GM23338 (cell line): ENCODE data around the gene BMPER. TPM values are rescaled to one million over a fixed set of nuclear protein-coding genes. Genes with fewer than 3 reads are reported as not detected.

ENCODE experiments used
- ATAC-seq: fragments of 200-7000 bp; cut with Tn5 transposase; 3 replicates; pipeline ENCODE4 v1.9.1; 2020
- DNase-seq: peaks from one replicate; pipeline ENCODE4 v3.0.0-alpha.2; 2015; ENCODE audit warnings: low spot score
- H2AFZ ChIP-seq: fragments of 200-600 bp; sonication (generic); 2 replicates; pipeline ENCODE4 v1.8.0; 2016; ENCODE audit warnings: antibody characterized with exemption, mild to moderate bottlenecking, moderate library complexity
- H3F3A ChIP-seq: fragments of 200-600 bp; sonication (generic); replicated peaks from 2 replicates; pipeline ENCODE4 v1.8.0; 2017; ENCODE audit warnings: antibody characterized with exemption, mixed run types, low read depth
- H3K27ac ChIP-seq: fragments of 200-600 bp; sonication (generic); 2 replicates; pipeline ENCODE4 v1.6.1; 2016; ENCODE audit warnings: low read depth
- H3K27me3 ChIP-seq: fragments of 200-600 bp; sonication (generic); 2 replicates; pipeline ENCODE4 v1.8.0; 2016; ENCODE audit warnings: mild to moderate bottlenecking, mixed run types, moderate library complexity; ENCODE audit not compliant: insufficient read depth
- H3K36me3 ChIP-seq: fragments of 200-600 bp; sonication (generic); 2 replicates; pipeline ENCODE4 v1.8.0; 2016; ENCODE audit warnings: mild to moderate bottlenecking; ENCODE audit not compliant: insufficient read depth
- H3K4me1 ChIP-seq: fragments of 200-600 bp; sonication (generic); 2 replicates; pipeline ENCODE4 v1.8.0; 2016; ENCODE audit warnings: mild to moderate bottlenecking, moderate library complexity; ENCODE audit not compliant: insufficient read depth
- H3K4me2 ChIP-seq: fragments of 200-600 bp; sonication (generic); 2 replicates; pipeline ENCODE4 v1.7.1; 2017; ENCODE audit warnings: mixed run types
- H3K4me3 ChIP-seq: fragments of 200-600 bp; sonication (generic); 2 replicates; pipeline ENCODE4 v1.6.1; 2016; ENCODE audit warnings: mixed run types
- H3K79me2 ChIP-seq: fragments of 200-600 bp; sonication (generic); replicated peaks from 2 replicates; pipeline ENCODE4 v1.8.0; 2017; ENCODE audit warnings: mild to moderate bottlenecking; ENCODE audit not compliant: insufficient read depth
- H3K9me2 ChIP-seq: fragments of 200-600 bp; sonication (generic); 2 replicates; pipeline ENCODE4 v1.8.0; 2017; ENCODE audit not compliant: insufficient read depth
- H4K20me1 ChIP-seq: fragments of 200-600 bp; sonication (generic); replicated peaks from 2 replicates; pipeline ENCODE4 v1.8.0; 2017; ENCODE audit warnings: mild to moderate bottlenecking; ENCODE audit not compliant: insufficient read depth
- H3K27ac Mint-ChIP-seq: 2 replicates; pipeline ENCODE4 v1.8.0; 2020; ENCODE audit warnings: inconsistent platforms, mild to moderate bottlenecking, moderate library complexity, mixed read lengths
- H3K27me3 Mint-ChIP-seq: 3 replicates; pipeline ENCODE4 v1.8.0; 2022; ENCODE audit warnings: low read depth, mild to moderate bottlenecking, moderate library complexity, mixed read lengths, inconsistent platforms; ENCODE audit not compliant: insufficient read depth, poor library complexity
- H3K36me3 Mint-ChIP-seq: 3 replicates; pipeline ENCODE4 v1.8.0; 2021; ENCODE audit warnings: low read depth, mild to moderate bottlenecking, inconsistent platforms, moderate library complexity, mixed read lengths
- H3K4me1 Mint-ChIP-seq: 3 replicates; pipeline ENCODE4 v1.8.0; 2020; ENCODE audit warnings: mild to moderate bottlenecking, inconsistent platforms, mixed read lengths
- H3K4me3 Mint-ChIP-seq: 3 replicates; pipeline ENCODE4 v1.8.0; 2021; ENCODE audit warnings: moderate library complexity, mild to moderate bottlenecking, inconsistent platforms, mixed read lengths
- H3K9me3 Mint-ChIP-seq: 3 replicates; pipeline ENCODE4 v1.8.0; 2020; ENCODE audit warnings: moderate library complexity, mild to moderate bottlenecking, inconsistent platforms, mixed read lengths
- EZH2phosphoT487 ChIP-seq: fragments of 200-600 bp; sonication (generic); IDR thresholded peaks from one replicate; pipeline ENCODE4 v1.8.1; 2018; ENCODE audit warnings: antibody characterized with exemption; ENCODE audit not compliant: unreplicated experiment
- JUNB ChIP-seq: IDR thresholded peaks from one replicate; pipeline ENCODE4 v1.6.1; 2016; ENCODE audit warnings: antibody characterized with exemption; ENCODE audit not compliant: unreplicated experiment
- NANOG ChIP-seq: IDR thresholded peaks from 2 replicates; pipeline ENCODE4 v1.6.1; 2016; ENCODE audit warnings: antibody characterized with exemption, borderline replicate concordance
- STAT1 ChIP-seq: IDR thresholded peaks from one replicate; pipeline ENCODE4 v1.6.1; 2016; ENCODE audit warnings: antibody characterized with exemption; ENCODE audit not compliant: unreplicated experiment
- ZNF114 ChIP-seq: fragments of 250-450 bp; sonication (Bioruptor Pico); IDR thresholded peaks from 2 replicates; pipeline ENCODE4 v1.5.0; 2020; ENCODE audit warnings: mild to moderate bottlenecking, moderate library complexity
- polyA plus RNA-seq: library from polyadenylated mRNA; unstranded; fragments of >200 nt; fragmentation: Nextera tagmentation; extraction: Ambion mirVana; gene quantifications from 2 replicates; pipeline ENCODE4 v1.2.1, GENCODE V29; 2016
- total RNA-seq: library from RNA; depleted of rRNA; stranded (reverse); fragments of >200 nt; shearing (Covaris generic); gene quantifications from 2 replicates; pipeline ENCODE4 v1.2.3, GENCODE V29; 2014
- TF ChIP-seq, protein P1 (sequence below): fragments of 250-450 bp; sonication (Bioruptor Pico); IDR thresholded peaks from 2 replicates; pipeline ENCODE4 v1.5.0; 2020; ENCODE audit warnings: mild to moderate bottlenecking, moderate library complexity
- TF ChIP-seq, protein P2 (sequence below), 2 experiments: fragments of 200-600 bp in 1 of 2; sonication (generic) in 1 of 2; conservative IDR thresholded peaks; 2 replicates each; pipeline versions ENCODE4 v1.5.1 to v1.6.1; 2016 to 2017; ENCODE audit warnings: antibody characterized with exemption in 2 of 2, low read depth in 2 of 2, mild to moderate bottlenecking in 2 of 2, moderate library complexity in 1 of 2
- TF ChIP-seq, protein P3 (sequence below): IDR thresholded peaks from 2 replicates; pipeline ENCODE4 v1.6.1; 2016; ENCODE audit warnings: antibody characterized with exemption

Gene BMPER
- total and polyA plus RNA-seq, 2 experiments from 2014 or later, result 0.53 to 1.4 TPM

DNA sequence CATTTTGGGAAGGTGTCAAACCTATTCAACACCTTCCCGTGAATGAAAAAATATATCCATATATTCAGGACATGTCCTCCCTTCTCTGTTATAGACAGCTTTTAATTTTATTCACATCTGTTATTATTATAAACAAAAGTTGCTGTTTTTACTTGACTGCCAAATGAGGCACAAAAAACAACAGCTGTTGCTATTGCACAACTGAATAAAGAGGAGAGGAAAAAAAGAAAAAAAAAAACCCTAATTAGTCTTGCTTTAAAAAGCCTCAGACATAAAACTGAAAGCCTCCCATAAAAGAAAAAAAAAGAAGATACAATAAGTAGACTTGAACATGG is 153.4 kb downstream of the BMPER start (continued):
- TF ChIP-seq, protein P1, sequence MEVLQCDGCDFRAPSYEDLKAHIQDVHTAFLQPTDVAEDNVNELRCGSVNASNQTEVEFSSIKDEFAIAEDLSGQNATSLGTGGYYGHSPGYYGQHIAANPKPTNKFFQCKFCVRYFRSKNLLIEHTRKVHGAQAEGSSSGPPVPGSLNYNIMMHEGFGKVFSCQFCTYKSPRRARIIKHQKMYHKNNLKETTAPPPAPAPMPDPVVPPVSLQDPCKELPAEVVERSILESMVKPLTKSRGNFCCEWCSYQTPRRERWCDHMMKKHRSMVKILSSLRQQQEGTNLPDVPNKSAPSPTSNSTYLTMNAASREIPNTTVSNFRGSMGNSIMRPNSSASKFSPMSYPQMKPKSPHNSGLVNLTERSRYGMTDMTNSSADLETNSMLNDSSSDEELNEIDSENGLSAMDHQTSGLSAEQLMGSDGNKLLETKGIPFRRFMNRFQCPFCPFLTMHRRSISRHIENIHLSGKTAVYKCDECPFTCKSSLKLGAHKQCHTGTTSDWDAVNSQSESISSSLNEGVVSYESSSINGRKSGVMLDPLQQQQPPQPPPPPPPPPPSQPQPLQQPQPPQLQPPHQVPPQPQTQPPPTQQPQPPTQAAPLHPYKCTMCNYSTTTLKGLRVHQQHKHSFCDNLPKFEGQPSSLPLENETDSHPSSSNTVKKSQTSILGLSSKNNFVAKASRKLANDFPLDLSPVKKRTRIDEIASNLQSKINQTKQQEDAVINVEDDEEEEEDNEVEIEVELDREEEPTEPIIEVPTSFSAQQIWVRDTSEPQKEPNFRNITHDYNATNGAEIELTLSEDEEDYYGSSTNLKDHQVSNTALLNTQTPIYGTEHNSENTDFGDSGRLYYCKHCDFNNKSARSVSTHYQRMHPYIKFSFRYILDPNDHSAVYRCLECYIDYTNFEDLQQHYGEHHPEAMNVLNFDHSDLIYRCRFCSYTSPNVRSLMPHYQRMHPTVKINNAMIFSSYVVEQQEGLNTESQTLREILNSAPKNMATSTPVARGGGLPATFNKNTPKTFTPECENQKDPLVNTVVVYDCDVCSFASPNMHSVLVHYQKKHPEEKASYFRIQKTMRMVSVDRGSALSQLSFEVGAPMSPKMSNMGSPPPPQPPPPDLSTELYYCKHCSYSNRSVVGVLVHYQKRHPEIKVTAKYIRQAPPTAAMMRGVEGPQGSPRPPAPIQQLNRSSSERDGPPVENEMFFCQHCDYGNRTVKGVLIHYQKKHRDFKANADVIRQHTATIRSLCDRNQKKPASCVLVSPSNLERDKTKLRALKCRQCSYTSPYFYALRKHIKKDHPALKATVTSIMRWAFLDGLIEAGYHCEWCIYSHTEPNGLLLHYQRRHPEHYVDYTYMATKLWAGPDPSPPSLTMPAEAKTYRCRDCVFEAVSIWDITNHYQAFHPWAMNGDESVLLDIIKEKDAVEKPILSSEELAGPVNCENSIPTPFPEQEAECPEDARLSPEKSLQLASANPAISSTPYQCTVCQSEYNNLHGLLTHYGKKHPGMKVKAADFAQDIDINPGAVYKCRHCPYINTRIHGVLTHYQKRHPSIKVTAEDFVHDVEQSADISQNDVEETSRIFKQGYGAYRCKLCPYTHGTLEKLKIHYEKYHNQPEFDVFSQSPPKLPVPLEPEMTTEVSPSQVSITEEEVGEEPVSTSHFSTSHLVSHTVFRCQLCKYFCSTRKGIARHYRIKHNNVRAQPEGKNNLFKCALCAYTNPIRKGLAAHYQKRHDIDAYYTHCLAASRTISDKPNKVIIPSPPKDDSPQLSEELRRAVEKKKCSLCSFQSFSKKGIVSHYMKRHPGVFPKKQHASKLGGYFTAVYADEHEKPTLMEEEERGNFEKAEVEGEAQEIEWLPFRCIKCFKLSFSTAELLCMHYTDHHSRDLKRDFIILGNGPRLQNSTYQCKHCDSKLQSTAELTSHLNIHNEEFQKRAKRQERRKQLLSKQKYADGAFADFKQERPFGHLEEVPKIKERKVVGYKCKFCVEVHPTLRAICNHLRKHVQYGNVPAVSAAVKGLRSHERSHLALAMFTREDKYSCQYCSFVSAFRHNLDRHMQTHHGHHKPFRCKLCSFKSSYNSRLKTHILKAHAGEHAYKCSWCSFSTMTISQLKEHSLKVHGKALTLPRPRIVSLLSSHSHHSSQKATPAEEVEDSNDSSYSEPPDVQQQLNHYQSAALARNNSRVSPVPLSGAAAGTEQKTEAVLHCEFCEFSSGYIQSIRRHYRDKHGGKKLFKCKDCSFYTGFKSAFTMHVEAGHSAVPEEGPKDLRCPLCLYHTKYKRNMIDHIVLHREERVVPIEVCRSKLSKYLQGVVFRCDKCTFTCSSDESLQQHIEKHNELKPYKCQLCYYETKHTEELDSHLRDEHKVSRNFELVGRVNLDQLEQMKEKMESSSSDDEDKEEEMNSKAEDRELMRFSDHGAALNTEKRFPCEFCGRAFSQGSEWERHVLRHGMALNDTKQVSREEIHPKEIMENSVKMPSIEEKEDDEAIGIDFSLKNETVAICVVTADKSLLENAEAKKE (CRISPR knock-in tag), result no peak
- TF ChIP-seq ZNF114 (CRISPR knock-in tag) (no peak), EZH2phosphoT487 (no peak)

DNA sequence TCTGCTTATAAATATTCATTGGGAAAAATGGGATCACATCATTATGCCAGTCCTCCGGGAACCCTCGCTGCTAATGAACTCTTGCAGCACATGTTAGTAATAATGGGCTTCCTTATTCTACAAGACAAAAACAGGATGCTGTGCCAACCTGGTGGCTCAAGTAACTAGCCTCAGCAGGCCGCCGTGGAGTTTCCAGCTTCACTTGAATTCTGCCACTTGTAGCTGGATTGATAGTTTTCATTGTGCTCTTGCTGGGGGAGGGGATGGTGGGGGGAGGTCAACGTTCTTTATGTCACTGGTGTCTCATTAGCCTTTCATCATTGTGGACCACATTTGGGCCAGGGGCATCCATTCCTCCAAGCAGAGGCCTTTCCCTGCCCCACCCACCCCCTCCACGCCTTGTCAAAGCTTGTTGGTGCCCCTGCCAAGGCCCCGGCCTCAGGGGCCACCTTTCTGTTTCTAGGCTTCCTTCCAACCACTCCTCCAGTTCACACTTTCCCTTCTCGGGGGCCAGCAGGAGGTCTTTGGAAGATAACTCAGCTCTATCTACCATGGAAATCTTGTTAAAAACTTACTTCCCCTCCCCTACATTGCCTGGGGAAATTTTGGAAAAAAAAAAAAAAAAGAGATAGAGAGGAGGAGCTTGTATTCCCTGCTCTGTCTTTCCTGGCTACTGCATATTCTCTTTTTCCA is 153.9 kb downstream of the BMPER start:
- H3K9me3 Mint-ChIP-seq, result no peaks in the 10 kb centered on the region
- peaks cover 3% of the 10 kb centered on the region for H3K27me3 Mint-ChIP-seq
- H3K36me3 Mint-ChIP-seq, result no peaks in the 10 kb centered on the region
- Histone ChIP-seq H3K4me1 (peaks cover 44% of the 10 kb centered on the region), H2AFZ (no peak overlapping the region), H3K36me3 (no peaks in the 10 kb centered on the region), H3K4me3 (no peak overlapping the region), H3K79me2 (no peaks in the 10 kb centered on the region), H4K20me1 (no peaks in the 10 kb centered on the region), H3K9me2 (0 out of 2 replicates have a peak, but pooled peaks cover 8% of the 10 kb centered on the region), H3K4me2 (0 out of 2 replicates have a peak overlapping the region, but pooled peaks have one; percentile 34), H3K27me3 (no peaks in the 10 kb centered on the region), H3F3A (no peaks in the 10 kb centered on the region), H3K27ac (no peak overlapping the region)
- peaks cover 39% of the 10 kb centered on the region for H3K4me1 Mint-ChIP-seq
- H3K4me3 Mint-ChIP-seq, result peak overlapping the region; percentile 21; the same call in 1 of the 3 replicates
- ATAC-seq, result peak; percentile 80
- H3K27ac Mint-ChIP-seq, result 0 out of 2 replicates have a peak overlapping the region, but pooled peaks have one; percentile 9
- DNase-seq, result peak; percentile 35
- TF ChIP-seq JUNB (no peak), STAT1 (no peak), NANOG (no peak)
- TF ChIP-seq, protein P2, sequence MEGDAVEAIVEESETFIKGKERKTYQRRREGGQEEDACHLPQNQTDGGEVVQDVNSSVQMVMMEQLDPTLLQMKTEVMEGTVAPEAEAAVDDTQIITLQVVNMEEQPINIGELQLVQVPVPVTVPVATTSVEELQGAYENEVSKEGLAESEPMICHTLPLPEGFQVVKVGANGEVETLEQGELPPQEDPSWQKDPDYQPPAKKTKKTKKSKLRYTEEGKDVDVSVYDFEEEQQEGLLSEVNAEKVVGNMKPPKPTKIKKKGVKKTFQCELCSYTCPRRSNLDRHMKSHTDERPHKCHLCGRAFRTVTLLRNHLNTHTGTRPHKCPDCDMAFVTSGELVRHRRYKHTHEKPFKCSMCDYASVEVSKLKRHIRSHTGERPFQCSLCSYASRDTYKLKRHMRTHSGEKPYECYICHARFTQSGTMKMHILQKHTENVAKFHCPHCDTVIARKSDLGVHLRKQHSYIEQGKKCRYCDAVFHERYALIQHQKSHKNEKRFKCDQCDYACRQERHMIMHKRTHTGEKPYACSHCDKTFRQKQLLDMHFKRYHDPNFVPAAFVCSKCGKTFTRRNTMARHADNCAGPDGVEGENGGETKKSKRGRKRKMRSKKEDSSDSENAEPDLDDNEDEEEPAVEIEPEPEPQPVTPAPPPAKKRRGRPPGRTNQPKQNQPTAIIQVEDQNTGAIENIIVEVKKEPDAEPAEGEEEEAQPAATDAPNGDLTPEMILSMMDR (conservative IDR thresholded peaks at IDR 0.05; ENCODE audit: low read depth in 2 of 2), result no peak
- TF ChIP-seq, protein P3, sequence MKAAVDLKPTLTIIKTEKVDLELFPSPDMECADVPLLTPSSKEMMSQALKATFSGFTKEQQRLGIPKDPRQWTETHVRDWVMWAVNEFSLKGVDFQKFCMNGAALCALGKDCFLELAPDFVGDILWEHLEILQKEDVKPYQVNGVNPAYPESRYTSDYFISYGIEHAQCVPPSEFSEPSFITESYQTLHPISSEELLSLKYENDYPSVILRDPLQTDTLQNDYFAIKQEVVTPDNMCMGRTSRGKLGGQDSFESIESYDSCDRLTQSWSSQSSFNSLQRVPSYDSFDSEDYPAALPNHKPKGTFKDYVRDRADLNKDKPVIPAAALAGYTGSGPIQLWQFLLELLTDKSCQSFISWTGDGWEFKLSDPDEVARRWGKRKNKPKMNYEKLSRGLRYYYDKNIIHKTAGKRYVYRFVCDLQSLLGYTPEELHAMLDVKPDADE, result no peak
